OCI-LY3 (cell line): ENCODE data around the gene TULP1.

Experiments used
- EZH2phosphoT487 ChIP-seq: fragments of 200-600 bp; shearing (Covaris generic); IDR thresholded peaks from 2 replicates; pipeline ENCODE4 v1.6.1; 2018; ENCODE audit warnings: antibody characterized with exemption, mixed run types, low read depth
- TF ChIP-seq, protein P1 (sequence below): fragments of 200-600, 300-600 bp; sonication (generic); IDR thresholded peaks from 2 replicates; pipeline ENCODE4 v1.5.1; 2014; ENCODE audit warnings: antibody characterized with exemption, low read length, low read depth

- TF ChIP-seq, protein P1, sequence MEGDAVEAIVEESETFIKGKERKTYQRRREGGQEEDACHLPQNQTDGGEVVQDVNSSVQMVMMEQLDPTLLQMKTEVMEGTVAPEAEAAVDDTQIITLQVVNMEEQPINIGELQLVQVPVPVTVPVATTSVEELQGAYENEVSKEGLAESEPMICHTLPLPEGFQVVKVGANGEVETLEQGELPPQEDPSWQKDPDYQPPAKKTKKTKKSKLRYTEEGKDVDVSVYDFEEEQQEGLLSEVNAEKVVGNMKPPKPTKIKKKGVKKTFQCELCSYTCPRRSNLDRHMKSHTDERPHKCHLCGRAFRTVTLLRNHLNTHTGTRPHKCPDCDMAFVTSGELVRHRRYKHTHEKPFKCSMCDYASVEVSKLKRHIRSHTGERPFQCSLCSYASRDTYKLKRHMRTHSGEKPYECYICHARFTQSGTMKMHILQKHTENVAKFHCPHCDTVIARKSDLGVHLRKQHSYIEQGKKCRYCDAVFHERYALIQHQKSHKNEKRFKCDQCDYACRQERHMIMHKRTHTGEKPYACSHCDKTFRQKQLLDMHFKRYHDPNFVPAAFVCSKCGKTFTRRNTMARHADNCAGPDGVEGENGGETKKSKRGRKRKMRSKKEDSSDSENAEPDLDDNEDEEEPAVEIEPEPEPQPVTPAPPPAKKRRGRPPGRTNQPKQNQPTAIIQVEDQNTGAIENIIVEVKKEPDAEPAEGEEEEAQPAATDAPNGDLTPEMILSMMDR = no peak
- TF ChIP-seq EZH2phosphoT487 = no peak
These were observed at the start of gene TULP1 for GRCh38 chr6:35512740-35513139.
